B cell (primary cell): ENCODE measurements around the gene C19orf47. TPM values are rescaled to one million over a fixed set of nuclear protein-coding genes. Genes with fewer than 3 reads are reported as not detected.

Experiments
- ATAC-seq: fragments of 200-7000 bp; cut with Tn5 transposase; one replicate; pipeline ENCODE4 v1.10.0; 2021; ENCODE audit warnings: low read depth, mild to moderate bottlenecking, moderate number of reproducible peaks, moderate library complexity
- CTCF ChIA-PET: fragments of 350-600 bp; sonication (Branson Sonifier 250); formaldehyde crosslinking; loops from one replicate; lab custom pipeline; 2021; ENCODE audit warnings: antibody characterized with exemption, inconsistent platforms; lab: Charles Lee
- POLR2A ChIA-PET: fragments of 350-600 bp; sonication (Branson Sonifier 250); formaldehyde crosslinking; loops from one replicate; lab custom pipeline; 2021; ENCODE audit warnings: antibody characterized with exemption; lab: Charles Lee
- DNase-seq: peaks from one replicate; pipeline ENCODE4 v3.0.0; 2013
- H2AFZ ChIP-seq: 2 replicates; pipeline ENCODE4 v1.6.1; 2012; ENCODE audit warnings: mild to moderate bottlenecking, low read depth, low read length; ENCODE audit not compliant: insufficient read depth, poor library complexity, severe bottlenecking
- H3K27ac ChIP-seq, 2 donors: 1 replicate in 1 of 2; 2 replicates in 1 of 2; pipeline ENCODE4 v1.5.1; 2012 to 2013; ENCODE audit warnings: low read length in 2 of 2, mild to moderate bottlenecking in 2 of 2, moderate library complexity in 1 of 2
- H3K27me3 ChIP-seq, 4 experiments: fragments of 200-600 bp in 1 of 4; sonication (generic) in 1 of 4; replicated peaks in 1 of 4; 1 replicate in 2 of 4; 2 replicates in 2 of 4; pipeline versions ENCODE4 v1.6.1 to v1.7.0; 2013 to 2016; ENCODE audit warnings: low read length in 3 of 4, mild to moderate bottlenecking in 2 of 4, mixed read lengths in 1 of 4, moderate library complexity in 1 of 4; ENCODE audit not compliant: insufficient read depth in 4 of 4, control insufficient read depth in 3 of 4; ENCODE audit errors: control extremely low read depth in 1 of 4
- H3K36me3 ChIP-seq, 2 experiments: replicated peaks in 1 of 2; 1 replicate in 1 of 2; 2 replicates in 1 of 2; pipeline versions ENCODE4 v1.6.1 to v1.7.1; 2013; ENCODE audit warnings: low read length in 1 of 2; ENCODE audit not compliant: insufficient read depth in 2 of 2, control insufficient read depth in 1 of 2; ENCODE audit errors: control extremely low read depth in 1 of 2, extremely low read depth in 1 of 2
- H3K4me1 ChIP-seq, 2 donors: fragments of 200-600 bp in 1 of 2; sonication (generic) in 1 of 2; 1 replicate in 1 of 2; 2 replicates in 1 of 2; pipeline versions ENCODE4 v1.5.1 to v1.6.1; 2013 to 2017; ENCODE audit warnings: low read length in 2 of 2; ENCODE audit not compliant: control insufficient read depth in 2 of 2, insufficient read depth in 2 of 2
- H3K4me2 ChIP-seq: replicated peaks from 2 replicates; pipeline ENCODE3; 2012; ENCODE audit warnings: mild to moderate bottlenecking, low read depth, low read length; ENCODE audit not compliant: poor library complexity, severe bottlenecking
- H3K4me3 ChIP-seq, 5 experiments: fragments of 200-600 bp in 1 of 5; sonication (generic) in 1 of 5; 1 replicate in 3 of 5; 2 replicates in 2 of 5; pipeline versions ENCODE4 v1.5.1 to v1.7.0; 2011 to 2016; ENCODE audit warnings: low read length in 4 of 5, mild to moderate bottlenecking in 4 of 5, low read depth in 2 of 5, control low read depth in 1 of 5, moderate library complexity in 1 of 5; ENCODE audit not compliant: insufficient read depth in 1 of 5; ENCODE audit errors: control extremely low read depth in 1 of 5, extremely low read depth in 1 of 5
- H3K79me2 ChIP-seq: fragments of 200-600 bp; sonication (generic); one replicate; pipeline ENCODE4 v1.6.0; 2016; ENCODE audit warnings: low read length; ENCODE audit not compliant: control insufficient read depth, insufficient read depth
- H3K9ac ChIP-seq: fragments of 200-600 bp; sonication (generic); 2 replicates; pipeline ENCODE4 v1.6.1; 2017; ENCODE audit warnings: mild to moderate bottlenecking, low read length, moderate library complexity
- H3K9me3 ChIP-seq, 3 donors: one replicate each; pipeline versions ENCODE4 v1.6.1 to v1.7.1; 2013; ENCODE audit warnings: low read length in 2 of 3; ENCODE audit not compliant: control insufficient read depth in 2 of 3, insufficient read depth in 1 of 3; ENCODE audit errors: control extremely low read depth in 1 of 3
- H4K20me1 ChIP-seq: 2 replicates; pipeline ENCODE4 v1.6.0; 2012; ENCODE audit warnings: mild to moderate bottlenecking, low read length; ENCODE audit not compliant: insufficient read depth, control insufficient read depth, poor library complexity, severe bottlenecking
- H3K27ac Mint-ChIP-seq: one replicate; pipeline ENCODE4 v1.8.0; 2021; ENCODE audit warnings: mixed read lengths
- H3K27me3 Mint-ChIP-seq: one replicate; pipeline ENCODE4 v1.8.0; 2021; ENCODE audit warnings: mixed read lengths
- H3K4me1 Mint-ChIP-seq: one replicate; pipeline ENCODE4 v1.8.0; 2021; ENCODE audit warnings: mixed read lengths
- H3K4me3 Mint-ChIP-seq: one replicate; pipeline ENCODE4 v1.8.0; 2021; ENCODE audit warnings: mixed read lengths
- H3K9me3 Mint-ChIP-seq: one replicate; pipeline ENCODE4 v1.8.0; 2022; ENCODE audit warnings: mixed read lengths; ENCODE audit not compliant: insufficient read depth
- EZH2 ChIP-seq: IDR thresholded peaks from 2 replicates; pipeline ENCODE4 v1.6.1; 2012; ENCODE audit warnings: borderline replicate concordance, low read depth, mild to moderate bottlenecking, moderate library complexity, low read length; ENCODE audit not compliant: insufficient read depth, poor library complexity, severe bottlenecking
- WGBS: methylation state at CpG from one replicate; pipeline ENCODE4 v1.1.5; 2013; ENCODE audit warnings: missing lambda C conversion rate; ENCODE audit not compliant: insufficient coverage; 5-methylcytosine and 5-hydroxymethylcytosine counted together
- intact Hi-C: fragments of 100-400 bp; cut with micrococcal nuclease; formaldehyde crosslinking; loops from one replicate; pipeline ENCODE4 v1.10.0; 2022
- polyA plus RNA-seq: library from polyadenylated mRNA; depleted of rRNA; stranded (reverse); fragments of >200 nt; gene quantifications from 2 replicates; pipeline ENCODE4 v1.2.3, GENCODE V29; 2012
- total RNA-seq, 2 donors: library from RNA; stranded (reverse); fragments of 120-200 nt in 1 of 2; gene quantifications; 1 replicate in 1 of 2; 2 replicates in 1 of 2; pipeline versions ENCODE4 v1.2.3 to v1.2.4, GENCODE V29; 2013 to 2022
- TF ChIP-seq, protein P1 (sequence below): fragments of 200-600 bp; IDR thresholded peaks from one replicate; pipeline ENCODE4 v1.8.0; 2022; ENCODE audit warnings: antibody characterized with exemption, mild to moderate bottlenecking

C19orf47 gene
- total and polyA plus RNA-seq, 2 donors (not counting 1 experiment from before 2014, with no cell fraction given) = 12.7 to 16.7 TPM

DNA sequence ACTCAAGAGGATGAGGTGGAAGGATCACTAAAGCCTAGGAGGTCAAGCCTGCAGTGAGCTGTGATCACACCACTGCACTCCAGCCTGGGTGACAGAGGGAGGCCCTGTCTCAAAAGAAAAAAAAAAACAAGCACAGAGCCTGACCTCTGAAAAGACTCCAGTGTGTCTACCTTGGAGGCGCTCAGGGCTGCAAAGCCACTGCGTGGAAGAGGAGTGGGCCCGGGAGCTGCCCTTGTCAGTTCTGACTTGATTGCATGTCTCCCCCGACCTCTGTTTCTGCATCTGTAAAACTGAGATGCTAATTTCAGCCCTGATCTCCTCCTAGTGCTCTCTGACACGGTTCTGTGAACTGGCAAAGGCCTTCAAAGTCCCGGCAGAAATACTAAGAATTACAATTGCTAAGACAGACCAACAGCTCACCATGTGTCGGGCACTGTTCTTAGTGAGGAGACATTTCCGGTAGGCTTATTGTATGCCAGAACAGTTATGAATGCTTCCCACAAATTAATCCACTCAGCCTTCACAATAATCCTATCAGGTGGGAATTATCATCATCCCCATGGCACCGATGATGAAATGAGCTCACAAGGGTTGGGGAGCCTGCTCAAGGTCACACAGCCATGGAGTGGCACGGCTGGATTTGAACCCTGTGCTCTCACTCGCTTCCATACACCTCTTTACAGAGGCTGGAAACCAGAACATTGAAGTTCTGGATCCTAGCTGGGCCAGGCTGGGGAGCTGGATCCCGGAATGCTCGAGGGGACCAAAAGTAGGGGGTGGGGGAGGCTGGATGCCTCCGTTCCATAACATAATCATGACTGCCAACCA, 66.6 kb downstream of the C19orf47 start:
- Histone ChIP-seq H3K27me3 (no peaks in the 10 kb centered on the region), H3K36me3 (peaks cover 0 to 3% of the 10 kb centered on the region in 2 experiments), H3K79me2 (peaks cover 84% of the 10 kb centered on the region), H3K4me2 (peak overlapping the region; percentile 67), H2AFZ (no peak overlapping the region), H3K9ac (no peak overlapping the region), H3K9me3 (no peaks in the 10 kb centered on the region), H3K27ac (peak overlapping the region in 1 of 2 donors; percentile 100), H4K20me1 (peaks cover 47% of the 10 kb centered on the region), H3K4me3 (no peak overlapping the region), H3K4me1 (peaks cover 58 to 80% of the 10 kb centered on the region in 2 donors)
- ChIA-PET POLR2A (interaction anchor here (0.6 kb wide), 1 partner anchor 24 kb away, joined by 3 read pairs; no protein-coding TSS in a partner anchor), CTCF (interaction anchor here (0.6 to 1.6 kb wide), 3 partner anchors 24 to 604 kb away, joined by 3 to 8 read pairs (median 3); no protein-coding TSS in a partner anchor)
- H3K9me3 Mint-ChIP-seq = no peaks in the 10 kb centered on the region
- intact Hi-C loops = loop anchor here (10.0 kb wide), 1 partner anchor 983 kb away; the partner anchor contains the start of gene HNRNPUL1
- WGBS = 81% methylated on average over 9 of the region's 14 CpGs
- no peak for TF ChIP-seq EZH2
- TF ChIP-seq, protein P1, sequence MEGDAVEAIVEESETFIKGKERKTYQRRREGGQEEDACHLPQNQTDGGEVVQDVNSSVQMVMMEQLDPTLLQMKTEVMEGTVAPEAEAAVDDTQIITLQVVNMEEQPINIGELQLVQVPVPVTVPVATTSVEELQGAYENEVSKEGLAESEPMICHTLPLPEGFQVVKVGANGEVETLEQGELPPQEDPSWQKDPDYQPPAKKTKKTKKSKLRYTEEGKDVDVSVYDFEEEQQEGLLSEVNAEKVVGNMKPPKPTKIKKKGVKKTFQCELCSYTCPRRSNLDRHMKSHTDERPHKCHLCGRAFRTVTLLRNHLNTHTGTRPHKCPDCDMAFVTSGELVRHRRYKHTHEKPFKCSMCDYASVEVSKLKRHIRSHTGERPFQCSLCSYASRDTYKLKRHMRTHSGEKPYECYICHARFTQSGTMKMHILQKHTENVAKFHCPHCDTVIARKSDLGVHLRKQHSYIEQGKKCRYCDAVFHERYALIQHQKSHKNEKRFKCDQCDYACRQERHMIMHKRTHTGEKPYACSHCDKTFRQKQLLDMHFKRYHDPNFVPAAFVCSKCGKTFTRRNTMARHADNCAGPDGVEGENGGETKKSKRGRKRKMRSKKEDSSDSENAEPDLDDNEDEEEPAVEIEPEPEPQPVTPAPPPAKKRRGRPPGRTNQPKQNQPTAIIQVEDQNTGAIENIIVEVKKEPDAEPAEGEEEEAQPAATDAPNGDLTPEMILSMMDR = no peak
- peaks cover 82% of the 10 kb centered on the region for H3K4me1 Mint-ChIP-seq
- ATAC-seq (no peak), DNase-seq (no peak)
- peak overlapping the region; percentile 7 for H3K4me3 Mint-ChIP-seq
- H3K27ac Mint-ChIP-seq = peak overlapping the region; percentile 50
- H3K27me3 Mint-ChIP-seq = no peaks in the 10 kb centered on the region
